ENCODE results near the gene RPL27. TPM values are rescaled to one million over a fixed set of nuclear protein-coding genes. Genes with fewer than 3 reads are reported as not detected.

Gene RPL27
- total and polyA plus RNA-seq, 2 of the 8 experiments (the other 6 are each of a cell fraction or from before 2014, with no cell fraction given), result 1,415 to 3,779 TPM

DNA sequence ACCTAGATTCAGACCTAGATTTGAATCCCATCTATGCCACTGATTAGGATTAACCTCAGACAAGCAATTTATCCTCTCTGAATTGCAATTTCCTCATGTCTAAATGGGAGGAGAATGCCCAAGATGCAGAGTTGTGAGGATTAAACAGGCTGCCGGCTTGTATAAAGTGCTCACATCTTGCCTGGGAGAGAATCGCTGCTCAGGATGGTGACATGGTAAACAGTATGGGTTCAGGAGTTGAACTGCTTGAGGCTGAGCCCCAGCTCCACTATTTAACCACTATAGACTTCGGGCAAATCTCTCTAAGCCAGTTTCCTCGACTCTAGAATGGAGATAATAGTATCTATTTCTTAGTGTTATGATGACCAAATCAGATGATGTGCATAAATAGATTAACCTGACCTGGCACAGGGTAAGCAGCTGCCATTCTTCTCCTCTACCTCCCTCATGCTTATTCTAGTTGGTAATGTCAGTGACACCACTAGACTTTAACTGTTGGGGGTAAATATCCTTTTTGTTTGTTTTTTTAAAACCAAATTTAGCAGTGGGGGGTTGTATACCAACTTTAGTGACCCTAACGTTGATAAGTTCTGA lies 732 bp upstream of the RPL27 start (continued):
- TF ChIP-seq TAF7 (optimal IDR thresholded peaks at IDR 0.05; ENCODE audit: borderline replicate concordance, low read depth, low read length), result no peak

Measured in H1 (cell line).